Subcutaneous adipose tissue (tissue), 4 donors: ENCODE measurements around the gene FYB2. TPM values are rescaled to one million over a fixed set of nuclear protein-coding genes. Genes with fewer than 3 reads are reported as not detected.

ENCODE experiments used
- total RNA-seq, 4 donors: library from RNA; depleted of rRNA; stranded (reverse); fragments of >200 nt; gene quantifications; one replicate each; pipeline ENCODE4 v1.1.0, GENCODE V29; 2016
- TF ChIP-seq, protein P1 (sequence below): fragments of 450-650 bp; IDR thresholded peaks from one replicate; pipeline ENCODE4 v1.5.1; 2016; ENCODE audit warnings: low read depth, mild to moderate bottlenecking, control low read depth, antibody characterized with exemption, moderate library complexity

The FYB2 gene
- total RNA-seq, 4 donors from 2014 or later, result not detected

- TF ChIP-seq, protein P1, sequence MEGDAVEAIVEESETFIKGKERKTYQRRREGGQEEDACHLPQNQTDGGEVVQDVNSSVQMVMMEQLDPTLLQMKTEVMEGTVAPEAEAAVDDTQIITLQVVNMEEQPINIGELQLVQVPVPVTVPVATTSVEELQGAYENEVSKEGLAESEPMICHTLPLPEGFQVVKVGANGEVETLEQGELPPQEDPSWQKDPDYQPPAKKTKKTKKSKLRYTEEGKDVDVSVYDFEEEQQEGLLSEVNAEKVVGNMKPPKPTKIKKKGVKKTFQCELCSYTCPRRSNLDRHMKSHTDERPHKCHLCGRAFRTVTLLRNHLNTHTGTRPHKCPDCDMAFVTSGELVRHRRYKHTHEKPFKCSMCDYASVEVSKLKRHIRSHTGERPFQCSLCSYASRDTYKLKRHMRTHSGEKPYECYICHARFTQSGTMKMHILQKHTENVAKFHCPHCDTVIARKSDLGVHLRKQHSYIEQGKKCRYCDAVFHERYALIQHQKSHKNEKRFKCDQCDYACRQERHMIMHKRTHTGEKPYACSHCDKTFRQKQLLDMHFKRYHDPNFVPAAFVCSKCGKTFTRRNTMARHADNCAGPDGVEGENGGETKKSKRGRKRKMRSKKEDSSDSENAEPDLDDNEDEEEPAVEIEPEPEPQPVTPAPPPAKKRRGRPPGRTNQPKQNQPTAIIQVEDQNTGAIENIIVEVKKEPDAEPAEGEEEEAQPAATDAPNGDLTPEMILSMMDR, result no peak
These were observed 5.7 kb upstream of the FYB2 start for GRCh38 chr1:56824938-56825337.

- TF ChIP-seq, protein P1, result no peak
These were observed 5.1 kb upstream of the FYB2 start for GRCh38 chr1:56824271-56824670.

DNA sequence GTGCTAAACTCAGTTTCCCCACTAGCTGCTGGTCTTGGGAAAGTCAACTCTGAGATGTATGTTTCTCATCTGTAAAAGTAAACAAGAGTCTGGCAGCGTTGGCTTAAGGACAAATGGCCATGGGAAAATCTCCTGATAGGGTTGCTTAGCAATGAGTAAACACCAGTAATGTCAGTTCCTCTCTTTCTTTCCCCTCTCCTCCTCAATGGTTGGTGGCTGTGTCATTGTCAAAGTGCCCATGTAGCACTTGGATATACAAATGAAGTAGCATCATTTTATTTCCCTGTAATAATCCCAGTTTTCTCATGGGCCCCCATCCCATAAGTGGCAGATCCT is 2.2 kb upstream of the FYB2 start:
- TF ChIP-seq, protein P1, result no peak

- TF ChIP-seq, protein P1, result no peak
These were observed 1.7 kb upstream of the FYB2 start for GRCh38 chr1:56820755-56821461.

DNA sequence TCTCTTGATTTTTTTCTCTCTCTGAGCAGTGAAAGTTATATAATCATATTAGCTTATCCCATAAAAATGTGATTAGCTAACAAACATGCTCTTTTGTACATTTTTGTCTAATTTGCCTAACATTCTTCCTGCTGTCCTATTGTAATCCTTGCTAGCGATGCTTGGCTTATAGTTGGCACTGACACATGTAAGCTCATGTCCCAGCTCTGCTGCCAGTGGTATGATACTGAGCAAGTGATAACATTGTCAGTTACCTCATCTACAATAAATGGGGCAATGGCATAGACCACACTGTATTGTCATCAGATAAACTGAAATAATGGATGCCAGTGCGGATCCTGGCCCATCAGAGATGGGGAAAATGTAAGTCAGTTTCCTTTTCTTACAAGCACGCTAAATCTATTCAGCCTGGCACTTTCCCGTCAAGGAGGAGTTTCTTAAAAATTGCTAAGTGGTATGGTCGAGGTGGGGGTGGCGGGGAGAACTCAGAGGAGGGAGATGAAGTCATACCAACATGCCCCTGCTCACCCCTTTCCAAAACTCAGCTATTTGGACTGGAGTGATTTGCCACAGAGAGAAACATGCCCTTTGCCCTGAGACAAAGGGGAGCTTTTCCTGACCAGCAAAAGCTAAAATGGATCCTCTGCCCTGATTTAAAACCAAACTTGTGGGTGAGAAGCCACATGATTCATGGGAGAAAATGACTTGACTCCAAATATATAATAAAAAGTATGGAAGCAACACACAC is 1.3 kb downstream of the FYB2 start:
- TF ChIP-seq, protein P1, result no peak

DNA sequence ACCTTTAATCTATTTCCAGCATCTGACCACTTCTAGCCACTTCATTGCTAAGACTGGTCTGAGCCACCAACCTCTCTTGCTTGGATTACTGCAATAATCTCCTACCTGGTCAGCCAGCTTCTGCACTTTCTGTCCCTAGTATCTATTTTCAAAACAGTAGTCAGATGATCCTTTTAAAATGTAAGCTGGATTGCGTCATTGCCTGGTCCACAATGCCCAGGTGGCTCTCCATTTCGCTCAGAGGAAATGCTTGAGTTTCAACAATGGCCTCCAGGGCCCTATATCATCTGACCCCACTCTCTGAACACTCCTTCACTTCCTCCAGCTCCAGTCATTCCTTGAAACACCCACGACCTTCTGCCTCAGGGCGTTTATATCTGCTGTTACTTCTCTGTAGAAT is 2.3 kb downstream of the FYB2 start:
- TF ChIP-seq, protein P1, result no peak

DNA sequence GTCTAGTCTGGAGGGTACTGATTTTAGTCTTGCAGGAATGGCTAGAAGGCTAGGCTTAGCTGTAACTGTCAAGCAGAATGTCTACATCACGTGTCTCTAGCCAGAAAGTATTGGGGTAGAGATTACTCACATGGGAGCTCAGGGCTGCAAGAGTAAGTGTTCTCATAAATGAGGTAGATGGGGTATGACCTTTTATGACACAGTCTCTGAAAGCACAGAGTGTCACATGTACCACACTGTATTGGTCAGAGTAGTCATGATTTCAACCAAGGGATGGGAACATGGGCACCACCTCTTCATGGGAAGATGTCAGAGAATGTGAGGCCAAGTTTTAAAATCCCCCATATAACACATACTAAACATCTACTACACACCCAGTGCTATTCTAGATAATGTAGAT is 2.9 kb downstream of the FYB2 start:
- TF ChIP-seq, protein P1, result no peak
